Measurements from ENCODE around the gene CAD. TPM values are rescaled to one million over a fixed set of nuclear protein-coding genes. Genes with fewer than 3 reads are reported as not detected.
"Not testable (repeated sequence)": the region's sequence is repeated elsewhere in the genome, so short reads cannot be mapped to it uniquely, and the experiment has no call there.

CAD gene
- total and polyA plus RNA-seq, 2 donors, result 23.4 to 27.3 TPM

- 75% methylated on average over 6 of the region's 6 CpGs for whole genome bisulfite sequencing
Observed at GRCh38 chr2:27186613-27187345, 30.4 kb upstream of the CAD start.

DNA sequence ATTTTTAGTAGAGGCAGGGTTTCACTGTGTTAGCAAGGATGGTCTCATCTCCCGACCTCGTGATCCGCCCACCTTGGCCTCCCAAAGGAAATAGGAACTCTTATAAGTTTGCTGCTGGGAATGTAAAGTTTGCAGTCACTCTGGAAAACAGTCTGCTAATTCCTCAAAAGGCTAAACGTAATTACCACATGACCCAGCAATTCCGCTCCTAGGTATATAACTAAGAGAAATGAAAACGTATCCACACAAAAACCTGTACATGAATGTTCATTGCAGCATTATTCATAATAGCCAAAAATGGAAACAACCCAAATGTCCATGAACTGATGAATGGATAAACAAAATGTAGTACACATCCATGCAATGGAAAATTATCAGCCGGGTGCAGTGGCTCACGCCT is 27.2 kb upstream of the CAD start:
- H3K27ac ChIP-seq (ENCODE audit: low read depth), result no peak overlapping the region
- no peaks in the 10 kb centered on the region for H3K36me3 ChIP-seq (ENCODE audit: insufficient read depth)
- 92% methylated on average over 8 of the region's 8 CpGs for WGBS
- no peak overlapping the region for H3K4me3 ChIP-seq (ENCODE audit: low read depth, low read length)
- H3K4me1 ChIP-seq (ENCODE audit: insufficient read depth), result no peaks in the 10 kb centered on the region
- DNase-seq (ENCODE audit: extremely low spot score), result no peak

More at GRCh38 chr2:27186613-27187345, 30.4 kb upstream of the CAD start:
- Histone ChIP-seq H3K36me3 (ENCODE audit: insufficient read depth) (no peaks in the 10 kb centered on the region), H3K4me1 (ENCODE audit: insufficient read depth) (no peaks in the 10 kb centered on the region), H3K4me3 (ENCODE audit: low read depth, low read length) (no peak overlapping the region), H3K27ac (ENCODE audit: low read depth) (no peak overlapping the region)
- no peak for DNase-seq (ENCODE audit: extremely low spot score)

- Histone ChIP-seq H3K4me1 (ENCODE audit: insufficient read depth) (no peaks in the 10 kb centered on the region), H3K4me3 (ENCODE audit: low read depth, low read length) (no peak overlapping the region), H3K27ac (ENCODE audit: low read depth) (no peak overlapping the region), H3K36me3 (ENCODE audit: insufficient read depth) (no peaks in the 10 kb centered on the region)
- peak; percentile 37 for DNase-seq (ENCODE audit: extremely low spot score)
- 42% methylated on average over 8 of the region's 8 CpGs for WGBS
Observed at GRCh38 chr2:27191070-27191829, 25.9 kb upstream of the CAD start.

DNA sequence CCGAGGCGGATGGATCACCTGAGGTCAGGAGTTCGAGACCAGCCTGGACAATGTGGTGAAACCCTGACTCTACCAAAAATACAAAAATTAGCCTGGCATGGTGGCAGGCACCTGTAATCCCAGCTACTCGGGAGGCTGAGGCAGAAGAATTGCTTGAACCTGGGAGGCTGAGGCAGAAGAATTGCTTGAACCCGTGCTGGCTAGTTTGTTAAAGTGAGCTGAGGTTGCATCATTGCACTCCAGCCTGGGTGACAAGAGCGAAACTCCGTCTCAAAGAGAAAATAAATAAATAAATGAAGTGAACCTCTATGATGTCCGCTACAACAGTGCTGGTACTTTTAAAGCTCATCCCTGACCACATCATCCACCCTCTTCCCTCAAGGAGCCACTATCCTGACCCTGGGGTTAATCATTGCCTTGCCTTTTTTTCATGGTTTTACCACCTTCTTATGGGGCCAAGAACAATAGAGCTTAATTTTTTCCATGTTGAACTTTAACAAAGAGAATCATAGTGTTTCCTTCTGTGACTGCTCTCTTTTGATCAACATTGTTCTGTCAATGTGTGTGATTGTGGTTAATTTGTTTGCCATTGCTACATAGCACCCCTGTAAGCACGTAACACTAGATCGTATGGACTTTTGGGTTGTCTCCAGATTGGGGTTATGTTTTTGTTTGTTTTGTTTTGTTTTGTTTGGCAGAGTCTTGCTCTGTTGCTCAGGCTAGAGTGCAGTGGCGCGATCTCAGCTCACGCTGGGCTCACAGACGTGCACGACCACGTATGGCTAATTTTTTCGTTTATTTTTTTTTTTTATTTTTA is 22.4 kb upstream of the CAD start:
- H3K36me3 ChIP-seq (ENCODE audit: insufficient read depth), result no peaks in the 10 kb centered on the region
- 68% methylated on average over 17 of the region's 17 CpGs for WGBS

DNA sequence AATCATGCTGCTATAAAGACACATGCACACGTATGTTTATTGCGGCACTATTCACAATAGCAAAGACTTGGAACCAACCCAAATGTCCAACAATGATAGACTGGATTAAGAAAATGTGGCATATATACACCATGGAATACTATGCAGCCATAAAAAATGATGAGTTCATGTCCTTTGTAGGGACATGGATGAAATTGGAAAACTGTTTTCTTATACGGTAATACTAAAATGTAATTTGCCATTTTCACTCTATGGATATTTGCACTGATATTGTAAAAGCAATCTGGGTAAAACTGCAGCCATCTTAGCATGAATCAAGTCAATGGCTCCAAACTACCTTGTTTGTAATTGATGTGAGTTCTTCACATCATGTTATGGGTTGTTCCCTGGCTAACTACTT is 21.4 kb upstream of the CAD start:
- not testable (repeated sequence) for H3K4me1 ChIP-seq (ENCODE audit: insufficient read depth); H3K4me3 ChIP-seq (ENCODE audit: low read depth, low read length); H3K36me3 ChIP-seq (ENCODE audit: insufficient read depth); DNase-seq (ENCODE audit: extremely low spot score); H3K27ac ChIP-seq (ENCODE audit: low read depth)
- 77% methylated on average over 3 of the region's 3 CpGs for WGBS

More for the DNA sequence above, 22.4 kb upstream of the CAD start:
- no peaks in the 10 kb centered on the region for H3K4me1 ChIP-seq (ENCODE audit: insufficient read depth)
- no peak overlapping the region for H3K27ac ChIP-seq (ENCODE audit: low read depth)
- no peak overlapping the region for H3K4me3 ChIP-seq (ENCODE audit: low read depth, low read length)
- no peak for DNase-seq (ENCODE audit: extremely low spot score)

- not testable (repeated sequence) for H3K4me1 ChIP-seq (ENCODE audit: insufficient read depth); H3K27ac ChIP-seq (ENCODE audit: low read depth); DNase-seq (ENCODE audit: extremely low spot score); H3K4me3 ChIP-seq (ENCODE audit: low read depth, low read length); H3K36me3 ChIP-seq (ENCODE audit: insufficient read depth)
- 85% methylated on average over 3 of the region's 3 CpGs for WGBS
Observed at GRCh38 chr2:27198068-27198467, 19.1 kb upstream of the CAD start.

DNA sequence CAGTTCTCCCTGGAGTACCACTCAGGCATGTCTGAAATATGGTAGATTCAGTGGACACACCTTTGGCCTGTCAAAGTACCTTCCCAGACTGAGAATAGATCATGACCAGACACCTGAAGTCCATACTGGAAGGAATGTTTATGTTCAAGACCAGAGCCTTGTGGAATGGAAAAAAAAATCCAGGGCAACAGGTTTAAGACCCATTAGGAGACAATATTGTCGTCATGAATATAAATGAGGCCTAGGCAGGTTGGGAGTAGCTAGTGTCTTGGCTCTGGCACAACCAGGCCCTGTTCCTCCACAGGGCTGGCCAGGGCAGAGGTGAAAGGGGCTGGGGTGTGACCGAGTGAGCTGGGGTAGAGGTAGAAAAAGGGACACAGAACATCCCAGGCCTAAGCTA is 18.5 kb upstream of the CAD start:
- DNase-seq (ENCODE audit: extremely low spot score), result no peak
- Histone ChIP-seq H3K27ac (ENCODE audit: low read depth) (no peak overlapping the region), H3K4me1 (ENCODE audit: insufficient read depth) (no peaks in the 10 kb centered on the region), H3K36me3 (ENCODE audit: insufficient read depth) (no peaks in the 10 kb centered on the region), H3K4me3 (ENCODE audit: low read depth, low read length) (no peak overlapping the region)
- WGBS, result 74% methylated on average over 2 of the region's 2 CpGs

GRCh38 chr2:27199241-27199640 is 17.9 kb upstream of the CAD start:
- Histone ChIP-seq H3K36me3 (ENCODE audit: insufficient read depth) (no peaks in the 10 kb centered on the region), H3K4me3 (ENCODE audit: low read depth, low read length) (no peak overlapping the region), H3K27ac (ENCODE audit: low read depth) (no peak overlapping the region), H3K4me1 (ENCODE audit: insufficient read depth) (no peaks in the 10 kb centered on the region)
- 76% methylated on average over 2 of the region's 2 CpGs for WGBS
- DNase-seq (ENCODE audit: extremely low spot score), result no peak

DNA sequence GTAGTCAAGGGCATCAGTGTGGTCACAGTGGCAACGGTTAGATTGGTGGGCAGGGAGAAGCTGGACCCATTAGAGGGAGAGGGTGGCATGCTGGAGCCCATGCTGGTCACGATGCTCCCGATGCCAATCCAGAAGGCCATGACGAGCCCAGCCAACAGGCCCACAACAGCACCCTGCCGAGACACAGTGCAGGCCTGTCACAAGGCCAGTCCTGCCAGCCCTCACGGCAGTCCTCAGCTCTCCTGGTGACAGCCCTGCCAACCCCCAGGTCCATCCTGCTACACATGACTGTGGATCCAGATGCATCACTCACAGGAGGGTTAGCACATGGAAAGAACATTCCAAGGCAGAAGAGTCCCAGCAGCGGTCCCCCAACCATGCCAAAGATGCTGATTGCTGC is 15.5 kb upstream of the CAD start:
- 94% methylated on average over 7 of the region's 7 CpGs for WGBS
- H3K4me3 ChIP-seq (ENCODE audit: low read depth, low read length), result no peak overlapping the region
- H3K4me1 ChIP-seq (ENCODE audit: insufficient read depth), result no peaks in the 10 kb centered on the region
- peaks cover 2% of the 10 kb centered on the region for H3K36me3 ChIP-seq (ENCODE audit: insufficient read depth)
- H3K27ac ChIP-seq (ENCODE audit: low read depth), result no peak overlapping the region
- DNase-seq (ENCODE audit: extremely low spot score), result no peak

GRCh38 chr2:27202854-27203253 is 14.3 kb upstream of the CAD start:
- no peaks in the 10 kb centered on the region for H3K4me1 ChIP-seq (ENCODE audit: insufficient read depth)
- DNase-seq (ENCODE audit: extremely low spot score), result no peak
- 89% methylated on average over 2 of the region's 2 CpGs for WGBS
- no peak overlapping the region for H3K4me3 ChIP-seq (ENCODE audit: low read depth, low read length)
- no peak overlapping the region for H3K27ac ChIP-seq (ENCODE audit: low read depth)
- H3K36me3 ChIP-seq (ENCODE audit: insufficient read depth), result peaks cover 2% of the 10 kb centered on the region

GRCh38 chr2:27203741-27204140 is 13.4 kb upstream of the CAD start:
- DNase-seq (ENCODE audit: extremely low spot score), result no peak
- 94% methylated on average over 9 of the region's 9 CpGs for WGBS
- H3K36me3 ChIP-seq (ENCODE audit: insufficient read depth), result peaks cover 2% of the 10 kb centered on the region
- H3K27ac ChIP-seq (ENCODE audit: low read depth), result no peak overlapping the region
- no peak overlapping the region for H3K4me3 ChIP-seq (ENCODE audit: low read depth, low read length)
- H3K4me1 ChIP-seq (ENCODE audit: insufficient read depth), result no peaks in the 10 kb centered on the region

DNA sequence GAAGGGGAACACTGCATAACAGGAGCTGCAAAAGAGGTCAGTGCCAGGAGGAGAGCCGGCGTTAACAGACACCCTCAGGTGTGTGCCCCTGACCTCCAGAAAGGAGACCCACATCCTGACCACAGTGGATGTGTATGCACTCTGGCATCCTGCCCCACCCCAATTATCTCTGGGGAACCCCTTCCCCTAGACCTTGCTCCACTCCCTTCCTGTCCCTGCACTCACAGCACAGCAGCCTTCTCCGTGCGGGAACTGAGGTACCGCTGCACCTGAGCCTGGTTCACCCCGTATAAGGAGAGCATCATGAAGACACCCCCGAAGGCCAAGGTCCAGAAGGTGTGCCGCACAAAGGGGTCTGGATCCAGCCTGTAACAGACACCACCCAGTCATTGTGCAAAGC is 12.6 kb upstream of the CAD start:
- peaks cover 2% of the 10 kb centered on the region for H3K36me3 ChIP-seq (ENCODE audit: insufficient read depth)
- DNase-seq (ENCODE audit: extremely low spot score), result no peak
- no peaks in the 10 kb centered on the region for H3K4me1 ChIP-seq (ENCODE audit: insufficient read depth)
- no peak overlapping the region for H3K4me3 ChIP-seq (ENCODE audit: low read depth, low read length)
- no peak overlapping the region for H3K27ac ChIP-seq (ENCODE audit: low read depth)
- 95% methylated on average over 8 of the region's 8 CpGs for WGBS

- Histone ChIP-seq H3K4me1 (ENCODE audit: insufficient read depth) (no peaks in the 10 kb centered on the region), H3K36me3 (ENCODE audit: insufficient read depth) (peaks cover 2% of the 10 kb centered on the region), H3K4me3 (ENCODE audit: low read depth, low read length) (no peak overlapping the region), H3K27ac (ENCODE audit: low read depth) (no peak overlapping the region)
- DNase-seq (ENCODE audit: extremely low spot score), result no peak
- WGBS, result 73% methylated on average over 8 of the region's 8 CpGs
Observed at GRCh38 chr2:27205206-27205605, 12.0 kb upstream of the CAD start.
